K562 (cell line): ENCODE measurements around the gene DCST1. TPM values are rescaled to one million over a fixed set of nuclear protein-coding genes. Genes with fewer than 3 reads are reported as not detected.
A peak's percentile ranks its signal among the peaks of the same experiment; 100 is the strongest.

Source experiments
- BACH1 ChIP-seq: fragments of 200-800 bp; sonication (Bioruptor generic); IDR thresholded peaks from 2 replicates; pipeline ENCODE4 v1.6.1; 2016; ENCODE audit warnings: missing genetic modification characterization, missing compliant biosample characterization
- CXXC5 ChIP-seq: fragments of 250-450 bp; sonication (Bioruptor Pico); IDR thresholded peaks from 2 replicates; pipeline ENCODE4 v1.8.0; 2022; ENCODE audit warnings: inconsistent platforms, mild to moderate bottlenecking, moderate library complexity
- FOSL1 ChIP-seq: fragments of 200-800 bp; sonication (Bioruptor generic); conservative IDR thresholded peaks from 2 replicates; pipeline ENCODE4 v1.6.1; 2016; ENCODE audit warnings: missing genetic modification characterization, missing compliant biosample characterization
- NR4A1 ChIP-seq, 2 experiments: fragments of 250-450 bp in 1 of 2; fragments of 450-650 bp in 1 of 2; sonication (Bioruptor Pico) in 1 of 2; IDR thresholded peaks; 2 replicates each; pipeline versions ENCODE4 v1.4.0 to v1.6.1; 2016 to 2020; ENCODE audit warnings: mild to moderate bottlenecking in 2 of 2, missing compliant biosample characterization in 1 of 2, missing genetic modification characterization in 1 of 2, moderate library complexity in 1 of 2
- POLR2G ChIP-seq: fragments of 200-400 bp; formaldehyde crosslinking; IDR thresholded peaks from 2 replicates; pipeline ENCODE4 v1.6.1; 2017; ENCODE audit warnings: low read depth, mild to moderate bottlenecking, antibody characterized with exemption, low read length, moderate library complexity
- SMARCC2 ChIP-seq: fragments of 450-650 bp; IDR thresholded peaks from 2 replicates; pipeline ENCODE4 v1.6.1; 2017; ENCODE audit warnings: antibody characterized with exemption, moderate library complexity, mild to moderate bottlenecking, low read depth
- TAF7 ChIP-seq: fragments of 450-650 bp; IDR thresholded peaks from 2 replicates; pipeline ENCODE4 v1.6.1; 2016; ENCODE audit warnings: missing genetic modification characterization, missing compliant biosample characterization
- ZNF561 ChIP-seq: fragments of 450-650 bp; formaldehyde crosslinking; conservative IDR thresholded peaks from 2 replicates; pipeline ENCODE4 v1.4.0; 2020; ENCODE audit warnings: mild to moderate bottlenecking, moderate library complexity
- polyA plus RNA-seq, 8 experiments: library from polyadenylated mRNA; depleted of rRNA in 4 of 8; stranded (reverse) in 5 of 8; unstranded in 3 of 8; fragments of >200 nt; fragmentation: Nextera tagmentation in 2 of 8; fragmentation: Illumina TruSeq in 1 of 8; extraction: Ambion mirVana in 2 of 8; extraction: Trizol in 1 of 8; gene quantifications; 2 replicates each; pipeline versions ENCODE4 v1.2.1 to v1.2.3, GENCODE V29; 2011 to 2014; ENCODE audit warnings: inconsistent platforms in 1 of 8, missing spikeins in 1 of 8
- total RNA-seq, 7 experiments: library from RNA; depleted of rRNA in 6 of 7; stranded (reverse); fragments of >200 nt in 6 of 7; fragmentation: Illumina TruSeq in 2 of 7; extraction: Trizol in 2 of 7; gene quantifications; 2 replicates each; pipeline versions ENCODE4 v1.2.1 to v1.2.3, GENCODE V29; 2011 to 2021; ENCODE audit warnings: low replicate concordance in 1 of 7
- TF ChIP-seq, protein P1 (sequence below), 2 experiments: fragments of 450-650 bp in 1 of 2; sonication (generic) in 1 of 2; formaldehyde crosslinking in 1 of 2; IDR thresholded peaks in 1 of 2; conservative IDR thresholded peaks in 1 of 2; 2 replicates each; pipeline versions ENCODE4 v1.6.1 to v1.8.1; 2016 to 2023; ENCODE audit warnings: mild to moderate bottlenecking in 2 of 2, moderate library complexity in 2 of 2, inconsistent platforms in 1 of 2, missing genetic modification reagents in 1 of 2
- TF ChIP-seq, protein P2 (sequence below), 2 experiments: fragments of 450-650 bp; formaldehyde crosslinking in 1 of 2; IDR thresholded peaks; 2 replicates each; pipeline versions ENCODE4 v1.4.0 to v1.6.1; 2014 to 2020; ENCODE audit warnings: mild to moderate bottlenecking in 2 of 2, borderline replicate concordance in 1 of 2, low read depth in 1 of 2

DCST1 gene
- total and polyA plus RNA-seq, 9 of the 15 experiments (the other 6 are each of a cell fraction or from before 2014, with no cell fraction given), result not detected

DNA sequence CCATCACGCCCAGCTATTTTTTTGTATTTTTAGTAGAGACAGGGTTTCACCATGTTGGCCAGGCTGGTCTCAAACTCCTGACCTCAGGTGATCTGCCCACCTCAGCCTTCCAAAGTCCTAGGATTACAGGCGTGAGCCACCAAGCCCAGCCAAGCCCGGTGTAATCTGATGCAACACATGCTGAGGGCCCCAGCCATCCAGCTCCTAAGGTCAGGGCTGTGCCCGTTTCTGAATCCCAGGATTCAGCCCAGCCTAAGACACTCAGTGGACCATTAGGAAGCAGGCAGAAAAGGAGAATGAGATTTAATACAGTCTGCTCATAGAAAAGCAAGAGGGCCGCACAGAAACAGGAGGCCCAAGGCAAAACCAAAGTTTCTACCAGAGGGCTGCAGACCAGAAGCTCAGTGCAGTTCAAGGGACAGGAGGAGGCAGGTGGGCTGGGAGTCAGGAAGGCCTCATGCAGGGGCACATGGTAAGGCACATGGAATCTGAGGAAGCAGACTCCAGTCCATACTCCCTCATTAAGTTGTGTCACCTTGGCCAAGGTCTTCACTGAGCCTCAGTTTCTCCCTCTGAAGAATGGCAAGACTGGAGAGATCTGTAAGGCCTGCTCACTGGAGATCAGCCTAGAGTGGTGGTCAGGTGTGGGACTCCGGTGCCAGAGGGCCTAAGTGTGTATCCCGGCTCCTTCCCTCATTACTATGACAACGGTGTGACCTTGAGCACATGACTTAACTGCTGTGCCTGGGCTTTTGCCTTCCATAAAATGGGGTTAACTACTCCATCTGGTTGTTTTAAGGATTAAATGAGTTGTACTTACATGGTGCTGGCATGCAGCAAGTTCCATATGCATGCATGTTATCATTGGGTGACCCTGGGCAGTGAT, 15.1 kb downstream of the DCST1 start (continued):
- no peak for TF ChIP-seq TAF7 (tag)
- no peak for TF ChIP-seq ZNF561 (CRISPR knock-in tag)
- no peak for TF ChIP-seq FOSL1
- no peak for TF ChIP-seq SMARCC2
- peak; percentile 40; the same call in 1 of the 2 replicates for TF ChIP-seq CXXC5
- TF ChIP-seq, protein P1, sequence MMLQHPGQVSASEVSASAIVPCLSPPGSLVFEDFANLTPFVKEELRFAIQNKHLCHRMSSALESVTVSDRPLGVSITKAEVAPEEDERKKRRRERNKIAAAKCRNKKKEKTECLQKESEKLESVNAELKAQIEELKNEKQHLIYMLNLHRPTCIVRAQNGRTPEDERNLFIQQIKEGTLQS (IDR thresholded peaks at IDR 0.05), result peak; percentile 33; the same call in 1 of the 2 replicates
- TF ChIP-seq, protein P1 (CRISPR knock-in tag; conservative IDR thresholded peaks at IDR 0.05), result no peak
- TF ChIP-seq POLR2G, result no peak
- no peak for TF ChIP-seq BACH1 (tag)
- no peak for TF ChIP-seq NR4A1 (CRISPR knock-in tag; IDR thresholded peaks at IDR 0.05)
- no peak for TF ChIP-seq NR4A1 (tag; IDR thresholded peaks at IDR 0.05)
- TF ChIP-seq, protein P2, sequence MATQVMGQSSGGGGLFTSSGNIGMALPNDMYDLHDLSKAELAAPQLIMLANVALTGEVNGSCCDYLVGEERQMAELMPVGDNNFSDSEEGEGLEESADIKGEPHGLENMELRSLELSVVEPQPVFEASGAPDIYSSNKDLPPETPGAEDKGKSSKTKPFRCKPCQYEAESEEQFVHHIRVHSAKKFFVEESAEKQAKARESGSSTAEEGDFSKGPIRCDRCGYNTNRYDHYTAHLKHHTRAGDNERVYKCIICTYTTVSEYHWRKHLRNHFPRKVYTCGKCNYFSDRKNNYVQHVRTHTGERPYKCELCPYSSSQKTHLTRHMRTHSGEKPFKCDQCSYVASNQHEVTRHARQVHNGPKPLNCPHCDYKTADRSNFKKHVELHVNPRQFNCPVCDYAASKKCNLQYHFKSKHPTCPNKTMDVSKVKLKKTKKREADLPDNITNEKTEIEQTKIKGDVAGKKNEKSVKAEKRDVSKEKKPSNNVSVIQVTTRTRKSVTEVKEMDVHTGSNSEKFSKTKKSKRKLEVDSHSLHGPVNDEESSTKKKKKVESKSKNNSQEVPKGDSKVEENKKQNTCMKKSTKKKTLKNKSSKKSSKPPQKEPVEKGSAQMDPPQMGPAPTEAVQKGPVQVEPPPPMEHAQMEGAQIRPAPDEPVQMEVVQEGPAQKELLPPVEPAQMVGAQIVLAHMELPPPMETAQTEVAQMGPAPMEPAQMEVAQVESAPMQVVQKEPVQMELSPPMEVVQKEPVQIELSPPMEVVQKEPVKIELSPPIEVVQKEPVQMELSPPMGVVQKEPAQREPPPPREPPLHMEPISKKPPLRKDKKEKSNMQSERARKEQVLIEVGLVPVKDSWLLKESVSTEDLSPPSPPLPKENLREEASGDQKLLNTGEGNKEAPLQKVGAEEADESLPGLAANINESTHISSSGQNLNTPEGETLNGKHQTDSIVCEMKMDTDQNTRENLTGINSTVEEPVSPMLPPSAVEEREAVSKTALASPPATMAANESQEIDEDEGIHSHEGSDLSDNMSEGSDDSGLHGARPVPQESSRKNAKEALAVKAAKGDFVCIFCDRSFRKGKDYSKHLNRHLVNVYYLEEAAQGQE (IDR thresholded peaks at IDR 0.05; ENCODE audit: borderline replicate concordance), result no peak
- TF ChIP-seq, protein P2 (CRISPR knock-in tag; IDR thresholded peaks at IDR 0.05; ENCODE audit: low read depth), result no peak
